ENCODE measurements around the gene PDF. TPM values are rescaled to one million over a fixed set of nuclear protein-coding genes. Genes with fewer than 3 reads are reported as not detected.
A peak's percentile ranks its signal among the peaks of the same experiment; 100 is the strongest.

PDF gene
- polyA plus RNA-seq, 4 donors: 2.2 to 7.5 (median 3.5) TPM

- peak in 2 of 4 donors; percentile 39 to 43 for DNase-seq (ENCODE audit: low read depth in 4 of 4, low spot score in 3 of 4)
These were observed 43.3 kb downstream of the PDF start for GRCh38 chr16:69286941-69287713.

DNA sequence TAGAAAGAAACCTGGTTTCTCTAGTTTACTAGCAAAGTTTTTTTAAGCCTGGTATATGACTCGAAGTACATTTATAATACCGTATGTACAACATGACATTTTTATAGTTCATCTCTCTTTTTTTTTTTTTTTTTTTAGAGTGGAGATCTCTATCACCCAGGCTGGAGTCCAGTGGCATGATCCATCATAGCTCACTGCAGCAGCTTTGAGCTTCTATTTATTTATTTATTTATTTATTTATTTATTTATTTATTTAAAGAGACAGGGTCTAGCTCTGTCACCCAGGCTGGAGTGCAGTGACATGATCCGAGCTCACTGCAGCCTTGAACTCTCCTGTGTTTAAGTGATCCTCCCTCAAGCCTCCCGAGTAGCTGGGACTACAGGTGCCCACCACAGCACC lies 45.1 kb downstream of the PDF start:
- DNase-seq (ENCODE audit: low read depth in 4 of 4, low spot score in 3 of 4): no peak

GRCh38 chr16:69283851-69284250 lies 46.5 kb downstream of the PDF start:
- no peak for DNase-seq (ENCODE audit: low read depth in 4 of 4, low spot score in 3 of 4)

- DNase-seq (ENCODE audit: low read depth in 4 of 4, low spot score in 3 of 4): no peak
These were observed 53.0 kb downstream of the PDF start for GRCh38 chr16:69277413-69277812.

Other genes starting within 250 kb of the PDF start
- gene HAS3, start 224.9 kb downstream of the PDF start, polyA plus RNA-seq (ENCODE audit: insufficient read length in 4 of 4): 1 to 10 TPM; 1.2 to 4.9 (median 4.7) TPM
- gene CHTF8, start 198.0 kb downstream of the PDF start, polyA plus RNA-seq (ENCODE audit: insufficient read length in 4 of 4): 100 to 1,000 TPM; 106 to 173 (median 156) TPM
- 10 to 100 TPM; 37.3 to 63.4 (median 56.7) TPM for gene UTP4, start 197.9 kb downstream of the PDF start, polyA plus RNA-seq (ENCODE audit: insufficient read length in 4 of 4)
- gene SNTB2, start 143.4 kb downstream of the PDF start, polyA plus RNA-seq (ENCODE audit: insufficient read length in 4 of 4): 10 to 100 TPM; 12.6 to 23.8 (median 13.2) TPM
- gene VPS4A, start 19.2 kb downstream of the PDF start, polyA plus RNA-seq (ENCODE audit: insufficient read length in 4 of 4): 10 to 100 TPM; 38.5 to 54.1 (median 43.0) TPM
- gene COG8, start 9.0 kb upstream of the PDF start, polyA plus RNA-seq (ENCODE audit: insufficient read length in 4 of 4): 10 to 100 TPM; 24.0 to 39.3 (median 27.8) TPM
- gene NIP7, start 9.2 kb upstream of the PDF start, polyA plus RNA-seq (ENCODE audit: insufficient read length in 4 of 4): 10 to 100 TPM; 26.0 to 37.2 (median 32.1) TPM
- gene TMED6, start 21.2 kb upstream of the PDF start, polyA plus RNA-seq (ENCODE audit: insufficient read length in 4 of 4): 1 to 10 TPM; 1.2 to 4.0 (median 3.5) TPM
- gene TERF2, start 55.4 kb upstream of the PDF start, polyA plus RNA-seq (ENCODE audit: insufficient read length in 4 of 4): 10 to 100 TPM; 29.9 to 47.7 (median 44.9) TPM
- gene CYB5B, start 94.0 kb upstream of the PDF start, polyA plus RNA-seq (ENCODE audit: insufficient read length in 4 of 4): 100 to 1,000 TPM in 3 of 4 donors, 10 to 100 TPM in 1; 96.0 to 150 (median 132) TPM
- gene NFAT5, start 235.4 kb upstream of the PDF start, polyA plus RNA-seq (ENCODE audit: insufficient read length in 4 of 4): 10 to 100 TPM; 37.8 to 58.7 (median 43.8) TPM